A673 (cell line): ENCODE data around the gene TLR5. TPM values are rescaled to one million over a fixed set of nuclear protein-coding genes. Genes with fewer than 3 reads are reported as not detected.

Experiments used
- BruUV-seq: library from RNA; stranded (reverse); fragments of 400-500 nt; replicated peaks from 2 replicates; lab custom pipeline; 2021; lab: Mats Ljungman, UMichigan
- CTCF ChIA-PET: fragments of 300-600 bp; sonication (Branson Sonifier 250); formaldehyde crosslinking; loops from one replicate; lab custom pipeline; 2022; ENCODE audit warnings: antibody characterized with exemption; lab: Charles Lee
- POLR2A ChIA-PET: fragments of 300-600 bp; sonication (Branson Sonifier 250); formaldehyde crosslinking; loops from one replicate; lab custom pipeline; 2022; ENCODE audit warnings: antibody characterized with exemption; ENCODE audit not compliant: low non-redundant PET; lab: Charles Lee
- DNase-seq: peaks from one replicate; pipeline ENCODE4 v3.0.0-alpha.2; 2015; ENCODE audit warnings: low spot score
- H3K27ac ChIP-seq: fragments of 200-600 bp; sonication (generic); 2 replicates; pipeline ENCODE4 v1.5.1; 2016; ENCODE audit warnings: mixed run types, low read depth, mild to moderate bottlenecking, mixed read lengths, antibody characterized with exemption, low read length; ENCODE audit not compliant: poor library complexity, severe bottlenecking
- H3K27me3 ChIP-seq: fragments of 200-600 bp; sonication (generic); replicated peaks from 2 replicates; pipeline ENCODE4 v1.6.1; 2017; ENCODE audit warnings: mixed run types, low read depth, mild to moderate bottlenecking, mixed read lengths, antibody characterized with exemption, low read length; ENCODE audit not compliant: insufficient read depth, poor library complexity
- H3K36me3 ChIP-seq: fragments of 200-600 bp; sonication (generic); 2 replicates; pipeline ENCODE4 v1.6.1; 2016; ENCODE audit warnings: mixed run types, mild to moderate bottlenecking, mixed read lengths, antibody characterized with exemption, low read length; ENCODE audit not compliant: insufficient read depth, poor library complexity, severe bottlenecking
- H3K4me1 ChIP-seq: fragments of 200-600 bp; sonication (generic); 2 replicates; pipeline ENCODE4 v1.6.1; 2017; ENCODE audit warnings: mixed run types, mild to moderate bottlenecking, mixed read lengths, antibody characterized with exemption, low read length; ENCODE audit not compliant: insufficient read depth, poor library complexity, severe bottlenecking
- H3K4me3 ChIP-seq: fragments of 200-600 bp; sonication (generic); 2 replicates; pipeline ENCODE4 v1.5.1; 2016; ENCODE audit warnings: low read depth, mixed run types, mild to moderate bottlenecking, mixed read lengths, low read length; ENCODE audit not compliant: poor library complexity, severe bottlenecking
- H3K9me3 ChIP-seq: fragments of 200-600 bp; sonication (generic); 2 replicates; pipeline ENCODE4 v1.6.1; 2016; ENCODE audit warnings: mixed run types, low read depth, mild to moderate bottlenecking, mixed read lengths, antibody characterized with exemption, low read length; ENCODE audit not compliant: poor library complexity, severe bottlenecking
- EZH2 ChIP-seq: fragments of 200-600 bp; sonication (generic); IDR thresholded peaks from 2 replicates; pipeline ENCODE4 v1.6.1; 2017; ENCODE audit warnings: borderline replicate concordance, low read depth, mild to moderate bottlenecking, mixed read lengths, antibody characterized with exemption, low read length; ENCODE audit not compliant: poor library complexity, severe bottlenecking
- intact Hi-C: fragments of 100-400 bp; cut with micrococcal nuclease; formaldehyde crosslinking; loops from one replicate; pipeline ENCODE4 v1.10.0; 2022; ENCODE audit not compliant: unreplicated experiment
- total RNA-seq: library from RNA; stranded (reverse); gene quantifications from 2 replicates; pipeline ENCODE4 v1.2.3, GENCODE V29; 2021
- TF ChIP-seq, protein P1 (sequence below): fragments of 300-800, 200-600 bp; sonication (generic); conservative IDR thresholded peaks from 2 replicates; pipeline ENCODE4 v1.5.1; 2017; ENCODE audit warnings: low read depth, mild to moderate bottlenecking, antibody characterized with exemption, low read length, moderate library complexity, mixed read lengths

Gene TLR5
- total RNA-seq, 1 experiment from 2014 or later, result 0.95 TPM

GRCh38 chr1:223075834-223076233 lies 67.2 kb downstream of the TLR5 start:
- no peaks in the 10 kb centered on the region for H3K36me3 ChIP-seq
- CTCF ChIA-PET, result no interaction called here
- BruUV-seq, result no TSS peak
- intact Hi-C loops, result no loop called here
- no peak overlapping the region for H3K27ac ChIP-seq
- POLR2A ChIA-PET, result no interaction called here
- DNase-seq, result no peak
- no peaks in the 10 kb centered on the region for H3K27me3 ChIP-seq
- TF ChIP-seq EZH2, result no peak
- TF ChIP-seq, protein P1, sequence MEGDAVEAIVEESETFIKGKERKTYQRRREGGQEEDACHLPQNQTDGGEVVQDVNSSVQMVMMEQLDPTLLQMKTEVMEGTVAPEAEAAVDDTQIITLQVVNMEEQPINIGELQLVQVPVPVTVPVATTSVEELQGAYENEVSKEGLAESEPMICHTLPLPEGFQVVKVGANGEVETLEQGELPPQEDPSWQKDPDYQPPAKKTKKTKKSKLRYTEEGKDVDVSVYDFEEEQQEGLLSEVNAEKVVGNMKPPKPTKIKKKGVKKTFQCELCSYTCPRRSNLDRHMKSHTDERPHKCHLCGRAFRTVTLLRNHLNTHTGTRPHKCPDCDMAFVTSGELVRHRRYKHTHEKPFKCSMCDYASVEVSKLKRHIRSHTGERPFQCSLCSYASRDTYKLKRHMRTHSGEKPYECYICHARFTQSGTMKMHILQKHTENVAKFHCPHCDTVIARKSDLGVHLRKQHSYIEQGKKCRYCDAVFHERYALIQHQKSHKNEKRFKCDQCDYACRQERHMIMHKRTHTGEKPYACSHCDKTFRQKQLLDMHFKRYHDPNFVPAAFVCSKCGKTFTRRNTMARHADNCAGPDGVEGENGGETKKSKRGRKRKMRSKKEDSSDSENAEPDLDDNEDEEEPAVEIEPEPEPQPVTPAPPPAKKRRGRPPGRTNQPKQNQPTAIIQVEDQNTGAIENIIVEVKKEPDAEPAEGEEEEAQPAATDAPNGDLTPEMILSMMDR, result no peak
- no peak overlapping the region for H3K4me3 ChIP-seq
- H3K4me1 ChIP-seq, result no peaks in the 10 kb centered on the region
- H3K9me3 ChIP-seq, result no peaks in the 10 kb centered on the region

- Histone ChIP-seq H3K9me3 (no peaks in the 10 kb centered on the region), H3K27ac (no peak overlapping the region), H3K4me3 (no peak overlapping the region), H3K27me3 (no peaks in the 10 kb centered on the region), H3K4me1 (no peaks in the 10 kb centered on the region), H3K36me3 (no peaks in the 10 kb centered on the region)
- ChIA-PET CTCF (no interaction called here), POLR2A (no interaction called here)
- BruUV-seq, result no TSS peak
- no peak for TF ChIP-seq EZH2
- TF ChIP-seq, protein P1, result no peak
- DNase-seq, result no peak
- intact Hi-C loops, result no loop called here
Measured at GRCh38 chr1:223074445-223075300, 68.4 kb downstream of the TLR5 start.

GRCh38 chr1:223068900-223069665 lies 74.0 kb downstream of the TLR5 start:
- intact Hi-C loops, result no loop called here
- H3K4me1 ChIP-seq, result no peaks in the 10 kb centered on the region
- no TSS peak for BruUV-seq
- TF ChIP-seq, protein P1, result no peak
- TF ChIP-seq EZH2, result no peak
- no peak overlapping the region for H3K27ac ChIP-seq
- CTCF ChIA-PET, result no interaction called here
- no peaks in the 10 kb centered on the region for H3K36me3 ChIP-seq
- DNase-seq, result no peak
- no peaks in the 10 kb centered on the region for H3K9me3 ChIP-seq
- no peaks in the 10 kb centered on the region for H3K27me3 ChIP-seq
- POLR2A ChIA-PET, result no interaction called here
- H3K4me3 ChIP-seq, result no peak overlapping the region
